A549 (cell line): ENCODE data around the gene PHF21A. TPM values are rescaled to one million over a fixed set of nuclear protein-coding genes. Genes with fewer than 3 reads are reported as not detected.

Experiments
- ATAC-seq, 2 experiments: fragments of 200-7000 bp in 1 of 2; fragments of >200 bp in 1 of 2; cut with Nextera tagmentation in 1 of 2; cut with Tn5 transposase in 1 of 2; 3 replicates each; pipeline versions ENCODE4 v1.8.0 to v1.9.1; 2018 to 2020; ENCODE audit warnings: mild to moderate bottlenecking in 1 of 2, moderate library complexity in 1 of 2
- CTCF ChIA-PET: fragments of 300-600 bp; sonication (Branson Sonifier 250); formaldehyde crosslinking; extraction: SDS; loops from one replicate; lab custom pipeline; 2021; ENCODE audit warnings: antibody characterized with exemption, inconsistent platforms; lab: Yijun Ruan, JAX
- POLR2A ChIA-PET: fragments of 350-600 bp; formaldehyde crosslinking; extraction: SDS; loops from one replicate; lab custom pipeline; 2021; ENCODE audit warnings: antibody characterized with exemption, inconsistent platforms; lab: Yijun Ruan, JAX
- DNase-seq, 2 experiments: peaks; one replicate each; pipeline versions ENCODE4 v3.0.0 to v3.0.0-alpha.2; 2011 to 2016; ENCODE audit warnings: low read depth in 1 of 2, low spot score in 1 of 2
- FAIRE-seq: peaks from 2 replicates; lab custom pipeline; 2011; peaks lifted over from hg19 to GRCh38; lab: Jason Lieb, UNC
- H3K27ac ChIP-seq, 2 experiments: fragments of >200 bp; sonication (Bioruptor Twin); formaldehyde crosslinking; 3 replicates each; pipeline ENCODE4 v1.5.1; 2016 to 2017
- H3K4me1 ChIP-seq: fragments of >200 bp; sonication (Bioruptor Twin); formaldehyde crosslinking; 3 replicates; pipeline ENCODE4 v1.6.1; 2016
- H3K4me2 ChIP-seq: fragments of >200 bp; sonication (Bioruptor Twin); formaldehyde crosslinking; 3 replicates; pipeline ENCODE4 v1.6.1; 2016
- H3K4me3 ChIP-seq: fragments of >200 bp; sonication (Bioruptor Twin); formaldehyde crosslinking; 3 replicates; pipeline ENCODE4 v1.5.1; 2016
- H3K9me3 ChIP-seq: fragments of >200 bp; sonication (Bioruptor Twin); formaldehyde crosslinking; 3 replicates; pipeline ENCODE4 v1.6.1; 2016
- BHLHE40 ChIP-seq: IDR thresholded peaks from 2 replicates; pipeline ENCODE4 v1.6.1; 2012; ENCODE audit warnings: low read depth, low read length, inconsistent platforms
- CBX8 ChIP-seq: fragments of 200-600 bp; sonication (generic); IDR thresholded peaks from 2 replicates; pipeline ENCODE4 v1.6.1; 2016
- CHD2 ChIP-seq: fragments of 150-350 bp; IDR thresholded peaks from 2 replicates; pipeline ENCODE4 v1.6.1; 2014; ENCODE audit warnings: low read length; ENCODE audit not compliant: partially characterized antibody
- CHD4 ChIP-seq: fragments of 200-600 bp; sonication (generic); IDR thresholded peaks from 2 replicates; pipeline ENCODE4 v1.6.1; 2016; ENCODE audit warnings: antibody characterized with exemption, mild to moderate bottlenecking, borderline replicate concordance
- EHMT2 ChIP-seq: fragments of 200-600 bp; sonication (generic); IDR thresholded peaks from 2 replicates; pipeline ENCODE4 v1.6.1; 2016; ENCODE audit warnings: antibody characterized with exemption, low read depth, mild to moderate bottlenecking, moderate library complexity
- ESRRA ChIP-seq: fragments of 150-350 bp; IDR thresholded peaks from 2 replicates; pipeline ENCODE4 v1.6.1; 2014; ENCODE audit warnings: mild to moderate bottlenecking, low read length, borderline replicate concordance
- JUN ChIP-seq, 2 experiments: fragments of >200 bp; sonication (Bioruptor Twin); formaldehyde crosslinking; IDR thresholded peaks; 2 replicates in 1 of 2; 3 replicates in 1 of 2; pipeline ENCODE4 v1.6.1; 2016 to 2017
- KDM1A ChIP-seq: fragments of 200-600 bp; sonication (generic); IDR thresholded peaks from 2 replicates; pipeline ENCODE4 v1.6.1; 2016; ENCODE audit warnings: low read depth, mild to moderate bottlenecking
- NFE2L2 ChIP-seq: fragments of 150-350 bp; conservative IDR thresholded peaks from 2 replicates; pipeline ENCODE4 v1.6.1; 2014; ENCODE audit warnings: low read length
- POLR2A ChIP-seq: IDR thresholded peaks from 2 replicates; pipeline ENCODE4 v1.6.1; 2012; ENCODE audit warnings: mild to moderate bottlenecking, low read length
- POLR2AphosphoS2 ChIP-seq: conservative IDR thresholded peaks from 2 replicates; pipeline ENCODE4 v1.6.1; 2012; ENCODE audit warnings: low read length, improper control_type of control experiment, inconsistent platforms
- RARB ChIP-seq: fragments of 250-450 bp; sonication (Bioruptor Pico); IDR thresholded peaks from 2 replicates; pipeline ENCODE4 v1.8.0; 2021; ENCODE audit warnings: mild to moderate bottlenecking, moderate library complexity
- RCOR1 ChIP-seq: fragments of 150-350 bp; IDR thresholded peaks from 2 replicates; pipeline ENCODE4 v1.6.1; 2014; ENCODE audit warnings: antibody characterized with exemption, low read length, low read depth
- RFX5 ChIP-seq: fragments of 450-650 bp; IDR thresholded peaks from 2 replicates; pipeline ENCODE4 v1.7.1; 2014; ENCODE audit warnings: antibody characterized with exemption, mild to moderate bottlenecking, moderate library complexity
- SREBF2 ChIP-seq: fragments of 450-650 bp; IDR thresholded peaks from 2 replicates; pipeline ENCODE4 v1.6.1; 2014; ENCODE audit warnings: mild to moderate bottlenecking, moderate library complexity
- TP53 ChIP-seq: fragments of 250-450 bp; sonication (Bioruptor Pico); IDR thresholded peaks from 2 replicates; pipeline ENCODE4 v1.5.0; 2021; ENCODE audit warnings: mild to moderate bottlenecking, moderate library complexity
- WGBS: methylation state at CpG from one replicate; pipeline ENCODE4 v1.1.6; 2017; ENCODE audit errors: missing lambda C conversion rate; 5-methylcytosine and 5-hydroxymethylcytosine counted together
- polyA plus RNA-seq, 4 experiments: library from polyadenylated mRNA; depleted of rRNA in 3 of 4; stranded (reverse); fragments of >200 nt; fragmentation: RNase III in 1 of 4; extraction: RNeasy Plus Mini Kit Qiagen cat#74134 plus additional on column Dnase treatment in 1 of 4; gene quantifications; 2 replicates in 3 of 4; 3 replicates in 1 of 4; pipeline ENCODE4 v1.2.3, GENCODE V29; 2011 to 2017
- TF ChIP-seq, protein P1 (sequence below): IDR thresholded peaks from 2 replicates; pipeline ENCODE4 v1.6.1; 2012; ENCODE audit warnings: low read depth, borderline replicate concordance
- TF ChIP-seq, protein P2 (sequence below): fragments of 450-650 bp; IDR thresholded peaks from 2 replicates; pipeline ENCODE4 v1.6.1; 2014; ENCODE audit warnings: antibody characterized with exemption
- TF ChIP-seq, protein P3 (sequence below): fragments of >200 bp; sonication (Bioruptor Twin); formaldehyde crosslinking; IDR thresholded peaks from 2 replicates; pipeline ENCODE4 v1.6.1; 2016

PHF21A gene
- polyA plus RNA-seq, 2 of the 4 experiments (the other 2 are of a cell fraction) = 20.0 to 31.9 TPM

DNA sequence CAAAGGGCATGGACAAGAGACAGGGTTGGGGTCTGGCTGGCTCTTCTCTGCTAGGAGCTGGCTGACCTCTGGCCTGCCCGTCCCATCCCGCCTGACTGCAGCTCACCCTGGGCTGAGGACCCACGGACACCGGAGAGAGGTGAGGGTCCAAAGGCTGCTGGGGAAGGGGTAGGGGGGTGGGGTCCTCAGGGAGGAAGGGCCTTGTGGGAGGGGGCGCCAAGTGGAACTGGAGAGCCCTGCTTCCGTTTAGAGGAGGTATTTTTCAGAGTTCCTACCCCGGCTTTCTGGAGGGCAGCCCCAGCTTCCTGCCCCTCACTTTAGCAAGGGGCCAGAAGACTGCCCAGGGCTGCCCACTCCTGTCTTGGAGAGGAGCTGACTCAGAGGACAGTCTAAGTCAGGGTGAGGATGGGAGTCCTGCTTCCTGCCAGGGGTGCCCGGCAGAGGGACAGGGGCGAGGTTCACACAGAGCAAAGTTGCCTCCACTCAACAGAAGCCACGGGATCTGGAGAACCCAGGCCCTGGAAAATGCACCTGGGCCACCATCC lies 191.7 kb downstream of the PHF21A start:
- H3K4me2 ChIP-seq = no peak overlapping the region
- no peak overlapping the region for H3K4me3 ChIP-seq
- WGBS = 66% methylated on average over 10 of the region's 10 CpGs
- TF ChIP-seq EHMT2 = no peak
- TF ChIP-seq, protein P1, sequence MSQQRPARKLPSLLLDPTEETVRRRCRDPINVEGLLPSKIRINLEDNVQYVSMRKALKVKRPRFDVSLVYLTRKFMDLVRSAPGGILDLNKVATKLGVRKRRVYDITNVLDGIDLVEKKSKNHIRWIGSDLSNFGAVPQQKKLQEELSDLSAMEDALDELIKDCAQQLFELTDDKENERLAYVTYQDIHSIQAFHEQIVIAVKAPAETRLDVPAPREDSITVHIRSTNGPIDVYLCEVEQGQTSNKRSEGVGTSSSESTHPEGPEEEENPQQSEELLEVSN = no peak
- TF ChIP-seq TP53 (CRISPR knock-in tag) = no peak
- TF ChIP-seq BHLHE40 = no peak
- TF ChIP-seq, protein P2, sequence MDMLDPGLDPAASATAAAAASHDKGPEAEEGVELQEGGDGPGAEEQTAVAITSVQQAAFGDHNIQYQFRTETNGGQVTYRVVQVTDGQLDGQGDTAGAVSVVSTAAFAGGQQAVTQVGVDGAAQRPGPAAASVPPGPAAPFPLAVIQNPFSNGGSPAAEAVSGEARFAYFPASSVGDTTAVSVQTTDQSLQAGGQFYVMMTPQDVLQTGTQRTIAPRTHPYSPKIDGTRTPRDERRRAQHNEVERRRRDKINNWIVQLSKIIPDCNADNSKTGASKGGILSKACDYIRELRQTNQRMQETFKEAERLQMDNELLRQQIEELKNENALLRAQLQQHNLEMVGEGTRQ = no peak
- TF ChIP-seq, protein P3, sequence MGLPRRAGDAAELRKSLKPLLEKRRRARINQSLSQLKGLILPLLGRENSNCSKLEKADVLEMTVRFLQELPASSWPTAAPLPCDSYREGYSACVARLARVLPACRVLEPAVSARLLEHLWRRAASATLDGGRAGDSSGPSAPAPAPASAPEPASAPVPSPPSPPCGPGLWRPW = no peak
- no peak for TF ChIP-seq RFX5
- no peak for TF ChIP-seq KDM1A
- TF ChIP-seq RARB (CRISPR knock-in tag) = no peak
- no peak for TF ChIP-seq SREBF2
- no peak for TF ChIP-seq CHD4
- TF ChIP-seq CHD2 = no peak
- H3K9me3 ChIP-seq = no peaks in the 10 kb centered on the region
- ATAC-seq = peak; percentile 26 to 41; a peak in 3 of 6 replicates
- no peak for FAIRE-seq
- no peak for DNase-seq
- peaks cover 11% of the 10 kb centered on the region for H3K4me1 ChIP-seq
- CTCF ChIA-PET = interaction anchor here (0.7 to 1.5 kb wide), 3 partner anchors 13 to 35 kb away, joined by 3 read pairs; no protein-coding TSS in a partner anchor
- POLR2A ChIA-PET = interaction anchor here (1.8 kb wide), 1 partner anchor 12 kb away, joined by 7 read pairs; the partner anchor contains the start of gene PEX16
- no peak overlapping the region for H3K27ac ChIP-seq

DNA sequence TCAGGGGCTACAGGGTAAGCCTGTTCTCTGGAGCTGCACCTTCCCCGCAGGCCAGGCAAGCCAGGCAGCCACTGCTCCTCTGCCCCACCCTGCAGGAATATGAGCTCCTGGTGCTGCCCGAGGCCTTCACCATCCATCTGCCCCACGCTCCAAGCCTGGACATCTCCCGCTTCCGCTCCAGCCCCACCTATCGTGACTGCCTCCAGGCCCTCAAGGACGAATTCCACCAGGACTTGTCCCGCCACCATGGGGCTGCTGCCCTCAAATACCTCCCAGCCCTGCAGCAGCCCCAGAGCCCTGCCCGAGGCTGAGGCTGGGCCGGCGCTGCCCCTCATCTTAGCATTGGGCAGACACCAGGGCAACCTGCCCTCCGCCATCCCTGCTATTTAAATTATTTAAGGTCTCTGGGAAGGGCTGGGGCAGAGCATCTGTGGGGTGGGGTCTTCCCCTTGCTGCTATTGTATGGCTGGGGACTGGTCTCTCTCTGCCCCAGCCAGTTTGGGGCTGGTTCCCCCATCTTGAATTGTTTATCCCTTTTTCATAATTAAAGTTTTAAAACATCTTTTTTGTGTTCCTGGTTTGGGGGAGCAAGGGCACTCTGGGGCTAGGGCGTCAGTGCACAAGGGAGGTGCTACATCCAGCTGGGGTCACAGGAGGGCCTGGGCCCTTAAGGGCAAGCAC lies 192.6 kb downstream of the PHF21A start:
- TF ChIP-seq POLR2A (no peak), POLR2AphosphoS2 (0 out of 2 replicates have a peak, but pooled peaks have one; percentile 37), ESRRA (no peak), RCOR1 (no peak), RARB (CRISPR knock-in tag) (no peak), JUN (IDR thresholded peaks at IDR 0.05) (no peak)
- 90% methylated on average over 13 of the region's 13 CpGs for WGBS
- Histone ChIP-seq H3K4me1 (peaks cover 11% of the 10 kb centered on the region), H3K4me3 (no peak overlapping the region), H3K4me2 (no peak overlapping the region), H3K27ac (no peak overlapping the region), H3K9me3 (no peaks in the 10 kb centered on the region)
- ChIA-PET POLR2A (interaction anchor here (0.6 to 1.8 kb wide), 2 partner anchors 11 to 193 kb away, joined by 3 to 7 read pairs; partner anchors contain the start of gene PEX16), CTCF (interaction anchor here (0.8 to 1.9 kb wide), 3 partner anchors 11 to 78 kb away, joined by 3 to 9 read pairs (median 4); partner anchors contain the start of gene PEX16)
- DNase-seq = no peak
- no peak for FAIRE-seq
- ATAC-seq = no peak

DNA sequence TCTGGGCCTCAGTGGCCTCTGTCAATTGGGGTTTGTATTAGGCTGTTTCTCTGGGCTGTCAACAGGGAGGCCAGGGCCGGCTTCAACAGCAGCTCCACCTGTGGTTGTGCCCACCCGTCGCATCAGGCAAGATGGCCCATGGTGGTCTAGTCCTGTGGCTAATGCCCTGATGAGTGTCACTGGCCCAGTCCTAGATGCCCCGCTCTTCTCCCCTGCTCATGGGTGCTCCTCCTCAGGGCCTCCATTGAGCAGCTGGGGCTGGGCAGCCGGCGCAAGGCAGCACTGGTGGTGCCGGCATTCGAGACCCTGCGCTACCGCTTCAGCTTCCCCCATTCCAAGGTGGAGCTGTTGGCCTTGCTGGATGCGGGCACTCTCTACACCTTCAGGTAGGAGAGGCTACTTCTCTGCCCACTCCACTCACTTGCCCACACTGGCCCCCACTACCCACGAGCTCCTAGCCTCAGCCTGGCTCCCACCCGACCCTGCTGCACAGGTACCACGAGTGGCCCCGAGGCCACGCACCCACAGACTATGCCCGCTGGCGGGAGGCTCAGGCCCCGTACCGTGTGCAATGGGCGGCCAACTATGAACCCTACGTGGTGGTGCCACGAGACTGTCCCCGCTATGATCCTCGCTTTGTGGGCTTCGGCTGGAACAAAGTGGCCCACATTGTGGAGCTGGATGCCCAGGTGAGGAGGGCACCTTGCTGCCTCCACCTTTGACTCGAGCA lies 193.4 kb downstream of the PHF21A start:
- Histone ChIP-seq H3K4me1 (peaks cover 11% of the 10 kb centered on the region), H3K4me2 (no peak overlapping the region), H3K27ac (no peak overlapping the region), H3K4me3 (no peak overlapping the region), H3K9me3 (no peaks in the 10 kb centered on the region)
- DNase-seq (no peak), ATAC-seq (no peak), FAIRE-seq (no peak)
- ChIA-PET CTCF (interaction anchor here (0.6 to 1.9 kb wide), 7 partner anchors 10 to 172 kb away, joined by 3 to 9 read pairs (median 3); partner anchors contain the start of gene PEX16), POLR2A (interaction anchor here (0.6 to 2.0 kb wide), 2 partner anchors 10 to 194 kb away, joined by 3 to 7 read pairs; partner anchors contain the start of gene PEX16)
- 86% methylated on average over 14 of the region's 27 CpGs for WGBS
- TF ChIP-seq RFX5 (no peak), NFE2L2 (no peak), CBX8 (no peak)
